Activated effector memory CD4-positive, alpha-beta T cell treated with Interleukin-2 at 50 U/mL for 16 hours (primary cell): Measurements from ENCODE around the gene MRPL24.
A peak's percentile ranks its signal among the peaks of the same experiment; 100 is the strongest.

ENCODE experiments used
- DNase-seq: peaks from one replicate; pipeline ENCODE4 v3.0.0-alpha.2; 2020

The MRPL24 gene

GRCh38 chr1:156691665-156692440 lies 49.0 kb downstream of the MRPL24 start:
- DNase-seq: no peak

DNA sequence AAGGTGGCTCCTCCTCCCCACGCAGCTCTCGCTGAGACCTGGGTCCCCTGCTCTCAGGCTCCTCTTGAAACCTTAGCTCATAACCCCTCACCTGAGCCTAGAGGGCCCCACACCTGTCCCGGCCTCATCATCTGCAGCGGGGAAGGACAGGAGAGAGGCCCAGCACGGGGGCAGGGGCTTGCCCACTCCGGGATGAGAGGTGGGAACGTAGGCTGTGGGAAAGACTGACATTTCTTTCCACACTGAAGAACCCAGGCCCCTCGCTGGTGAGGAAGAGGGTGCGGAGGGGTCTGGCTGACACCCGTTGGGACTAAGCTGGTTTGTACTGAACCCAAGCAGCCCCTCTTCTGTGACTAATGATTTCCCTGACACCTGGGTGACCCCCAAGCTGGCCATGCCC lies 49.7 kb downstream of the MRPL24 start:
- no peak for DNase-seq

- no peak for DNase-seq
Observed at GRCh38 chr1:156690675-156691036, 50.2 kb downstream of the MRPL24 start.

- DNase-seq: no peak
Observed at GRCh38 chr1:156689953-156690674, 50.8 kb downstream of the MRPL24 start.

DNA sequence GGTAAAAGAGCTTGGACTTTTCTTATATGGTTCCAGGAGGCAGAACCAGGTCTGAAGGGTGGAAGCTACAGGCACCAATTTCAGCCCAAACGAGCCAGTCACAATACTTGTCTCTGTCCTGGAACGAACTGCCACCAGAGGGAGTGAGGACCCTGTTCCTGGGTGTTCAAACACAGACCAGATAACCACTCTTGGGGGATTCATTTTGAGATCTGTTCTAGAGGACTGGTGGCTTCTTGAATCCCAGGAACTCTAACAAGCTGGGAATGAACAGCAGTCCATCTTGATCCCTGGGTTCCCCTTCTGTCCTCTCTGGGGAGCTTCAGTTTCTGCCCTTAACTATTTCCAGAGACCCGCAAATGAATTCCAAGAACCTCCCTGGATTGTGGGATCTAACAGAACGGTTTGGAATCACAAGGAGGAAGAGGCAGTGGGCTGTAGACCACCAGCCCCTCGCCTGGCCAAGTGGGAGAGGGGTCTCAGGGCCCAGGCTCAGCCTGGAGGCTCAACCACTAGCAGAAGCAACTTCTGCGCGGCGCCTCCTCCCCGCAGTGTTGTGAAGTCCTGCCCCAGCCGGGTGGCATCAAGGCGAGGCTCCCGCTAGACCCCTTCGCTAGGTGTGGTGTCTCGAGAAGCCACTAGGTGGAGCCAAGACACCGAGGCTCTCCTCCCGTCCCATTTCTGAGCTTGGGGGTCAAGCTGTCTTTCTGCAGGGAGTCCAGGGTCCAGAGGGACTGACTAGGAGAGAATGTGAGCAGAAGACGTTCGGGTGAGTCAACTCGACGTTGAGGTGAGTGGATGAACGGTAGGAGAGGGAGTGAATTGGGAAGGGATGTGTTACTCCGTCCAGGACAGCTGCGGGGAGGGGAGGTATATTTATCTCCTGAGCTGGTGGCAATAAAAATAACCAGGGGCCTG lies 51.6 kb downstream of the MRPL24 start:
- peak; percentile 60 for DNase-seq
